HG02885 (cell line): ENCODE data around the gene RORC.

Source experiments
- ATAC-seq: cut with Tn5 transposase; IDR thresholded peaks from one replicate; pipeline ENCODE4 v1.9.1; 2021; ENCODE audit warnings: mild to moderate bottlenecking; ENCODE audit not compliant: unreplicated experiment, poor library complexity

The RORC gene

DNA sequence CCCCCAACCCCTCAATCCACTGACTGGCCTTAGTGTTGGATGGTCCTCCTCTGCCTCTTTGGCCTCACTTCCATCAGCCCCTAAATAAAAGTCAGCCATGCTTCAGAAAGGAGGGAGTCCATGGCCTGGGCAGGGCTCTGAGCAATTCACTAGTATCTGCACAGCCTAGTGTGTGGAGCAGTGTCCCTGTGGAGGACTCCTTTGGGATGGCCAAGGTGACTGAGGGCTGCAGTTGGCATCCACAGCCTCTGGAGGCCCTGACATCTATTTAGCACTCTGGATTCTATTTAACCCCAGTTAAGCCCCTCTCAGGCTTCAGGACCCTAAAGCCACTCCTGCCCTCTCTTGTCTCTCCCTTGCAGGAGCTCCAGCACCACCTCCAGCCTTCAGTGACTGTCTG lies 18.3 kb upstream of the RORC start:
- ATAC-seq = no peak

DNA sequence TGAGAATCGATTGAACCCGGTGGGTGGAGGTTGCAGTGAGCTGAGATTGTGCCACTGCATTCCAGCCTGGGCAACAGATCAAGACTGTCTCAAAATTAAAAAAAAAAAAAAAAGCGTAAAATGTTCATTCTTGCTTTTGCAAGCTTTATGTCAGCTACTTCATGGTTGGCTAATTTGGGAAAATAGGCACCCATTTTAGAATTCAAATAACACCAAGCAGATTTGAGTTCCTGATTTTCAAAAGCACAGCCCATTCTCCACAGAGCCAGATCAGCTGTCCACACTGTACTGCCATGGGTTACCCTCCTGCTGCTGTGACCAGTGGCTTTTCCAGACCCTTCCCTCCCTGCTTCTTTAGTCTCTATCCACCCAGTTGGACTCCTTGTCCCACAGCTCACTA lies 17.5 kb upstream of the RORC start:
- ATAC-seq = no peak

- ATAC-seq = no peak
These were observed 16.4 kb upstream of the RORC start for GRCh38 chr1:151847867-151848596.

DNA sequence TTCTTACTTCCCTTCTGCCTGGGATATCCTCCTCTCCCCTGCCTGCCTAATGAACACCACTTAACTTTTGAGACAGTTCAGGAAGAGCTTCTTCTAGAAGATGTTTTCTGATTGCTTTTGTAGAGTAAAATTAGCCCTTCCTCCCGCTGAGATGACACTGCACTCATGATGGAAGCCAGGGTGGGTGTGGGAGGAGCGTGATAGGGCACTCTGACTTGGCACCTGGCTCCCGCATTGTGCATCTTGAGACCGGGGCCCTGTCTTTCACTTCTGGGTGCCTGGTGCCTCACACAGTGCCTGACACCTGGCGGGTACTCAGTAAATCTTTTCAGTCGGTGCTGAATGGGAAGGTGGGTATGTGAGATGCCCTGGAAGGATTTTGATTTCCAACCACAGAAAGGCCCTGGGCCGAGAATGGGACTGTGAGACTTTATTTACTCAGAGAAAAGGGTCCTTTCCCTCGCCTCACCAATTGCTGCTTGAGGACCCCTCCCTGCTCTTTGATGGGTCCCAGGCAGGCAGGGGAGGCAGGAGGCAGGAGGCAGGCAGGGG lies 15.2 kb upstream of the RORC start:
- ATAC-seq = no peak

DNA sequence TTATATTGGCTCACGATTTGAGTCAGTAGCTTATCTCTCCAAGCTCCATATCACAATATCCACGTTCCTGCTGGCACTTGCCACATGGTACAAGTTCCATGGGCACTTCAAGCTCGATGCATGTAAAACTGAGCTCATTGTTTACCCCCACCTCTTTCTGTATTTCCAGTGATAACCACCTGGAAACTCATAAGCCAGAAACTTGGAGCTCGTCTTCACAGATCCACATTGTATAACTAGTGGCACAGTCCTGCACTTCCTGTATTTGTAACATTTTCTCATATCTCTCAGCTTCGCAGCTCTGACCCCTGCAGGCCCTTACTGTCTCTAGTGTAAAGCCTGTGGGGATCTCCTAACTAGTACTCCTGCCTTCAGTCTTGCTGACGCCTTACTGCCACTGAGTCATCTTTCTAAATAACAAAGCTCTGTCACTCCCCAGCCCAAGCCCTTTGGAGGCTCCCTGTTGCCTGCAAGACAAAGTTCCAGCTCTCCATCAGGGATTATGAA lies 14.5 kb upstream of the RORC start:
- no peak for ATAC-seq

GRCh38 chr1:151843398-151843797 lies 11.8 kb upstream of the RORC start:
- no peak for ATAC-seq

- ATAC-seq = no peak
These were observed 9.5 kb upstream of the RORC start for GRCh38 chr1:151841141-151841540.

DNA sequence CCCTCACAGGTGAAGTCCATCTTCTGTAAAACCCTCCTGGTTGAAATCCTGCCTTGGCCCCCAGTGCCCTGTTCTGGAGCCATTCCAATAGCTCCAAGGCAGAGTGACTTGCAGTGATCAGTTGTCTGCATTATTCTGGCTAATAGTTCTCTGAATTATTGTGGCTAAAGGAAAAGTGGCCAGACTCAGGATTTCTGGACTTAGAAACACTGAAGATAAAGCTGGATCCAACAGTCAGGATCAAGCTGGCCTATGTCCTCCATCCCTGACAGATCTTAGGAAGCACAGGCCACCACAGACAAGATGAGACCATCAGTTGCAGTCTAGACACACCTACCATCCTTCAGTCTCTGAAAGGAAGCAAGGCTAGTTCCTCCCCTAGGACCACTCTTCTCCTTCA lies 8.8 kb upstream of the RORC start:
- ATAC-seq = no peak

DNA sequence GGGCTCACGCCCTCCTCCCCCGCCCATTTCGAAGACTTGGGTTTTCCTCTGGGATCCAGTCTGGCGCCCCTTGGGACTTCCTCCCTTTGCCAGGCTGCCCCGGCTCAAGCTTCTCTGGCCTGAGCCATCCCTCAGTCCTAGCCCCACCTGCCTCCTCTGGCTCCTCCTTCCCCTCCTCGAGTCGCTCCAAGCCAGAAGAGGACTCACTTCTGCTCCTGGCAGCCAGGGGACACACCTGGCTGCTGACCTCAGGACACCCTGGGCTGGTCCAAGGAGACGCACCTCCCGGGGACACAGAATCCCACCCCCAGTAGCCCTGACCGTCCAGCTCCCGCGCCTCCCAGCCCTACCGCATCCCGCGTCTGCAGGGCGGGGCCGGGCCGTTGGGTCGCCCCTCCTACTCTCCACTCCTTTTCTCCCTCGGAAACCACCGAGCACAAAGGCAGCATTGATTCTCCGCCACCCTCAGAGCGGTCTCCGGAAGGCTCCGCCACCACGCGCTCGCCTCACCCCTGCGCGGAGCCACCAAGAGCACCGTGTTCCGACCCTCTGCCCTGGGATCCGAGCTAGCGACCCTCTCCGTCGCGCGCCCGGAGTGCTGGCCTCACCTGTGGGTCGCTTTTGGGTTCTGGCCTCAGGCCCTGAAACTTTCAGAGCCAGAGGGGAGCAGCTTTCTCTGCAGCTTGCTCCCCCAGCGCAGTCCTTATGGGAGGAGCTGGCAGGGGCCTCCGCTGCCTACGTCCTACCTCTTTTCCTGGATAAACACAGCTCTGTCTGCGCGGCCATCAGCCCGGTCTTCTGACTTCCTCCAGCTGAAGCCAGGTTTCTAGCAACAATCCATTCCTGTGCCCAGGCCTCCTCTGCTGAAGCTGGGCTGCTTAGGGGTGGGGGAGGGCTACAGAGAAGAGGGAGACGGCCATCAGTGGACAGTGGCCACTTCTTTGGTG lies 8.1 kb upstream of the RORC start, which contains the start of gene C2CD4D:
Gene C2CD4D, minus strand, starts transcription at position 364 of the 947 bp plus-strand sequence. CDS start 831 bp downstream, outside the sequence.
- ATAC-seq = no peak

- ATAC-seq = no peak
These were observed 7.4 kb upstream of the RORC start for GRCh38 chr1:151839082-151839412.

- ATAC-seq = no peak
These were observed 6.8 kb upstream of the RORC start for GRCh38 chr1:151838222-151839081.

- ATAC-seq = no peak
These were observed 6.3 kb upstream of the RORC start for GRCh38 chr1:151837884-151838221.

GRCh38 chr1:151837197-151837596 lies 5.6 kb upstream of the RORC start:
- ATAC-seq = no peak

GRCh38 chr1:151835596-151835995 lies 4.0 kb upstream of the RORC start:
- ATAC-seq = no peak

- no peak for ATAC-seq
These were observed 2.6 kb upstream of the RORC start for GRCh38 chr1:151834239-151834638.

DNA sequence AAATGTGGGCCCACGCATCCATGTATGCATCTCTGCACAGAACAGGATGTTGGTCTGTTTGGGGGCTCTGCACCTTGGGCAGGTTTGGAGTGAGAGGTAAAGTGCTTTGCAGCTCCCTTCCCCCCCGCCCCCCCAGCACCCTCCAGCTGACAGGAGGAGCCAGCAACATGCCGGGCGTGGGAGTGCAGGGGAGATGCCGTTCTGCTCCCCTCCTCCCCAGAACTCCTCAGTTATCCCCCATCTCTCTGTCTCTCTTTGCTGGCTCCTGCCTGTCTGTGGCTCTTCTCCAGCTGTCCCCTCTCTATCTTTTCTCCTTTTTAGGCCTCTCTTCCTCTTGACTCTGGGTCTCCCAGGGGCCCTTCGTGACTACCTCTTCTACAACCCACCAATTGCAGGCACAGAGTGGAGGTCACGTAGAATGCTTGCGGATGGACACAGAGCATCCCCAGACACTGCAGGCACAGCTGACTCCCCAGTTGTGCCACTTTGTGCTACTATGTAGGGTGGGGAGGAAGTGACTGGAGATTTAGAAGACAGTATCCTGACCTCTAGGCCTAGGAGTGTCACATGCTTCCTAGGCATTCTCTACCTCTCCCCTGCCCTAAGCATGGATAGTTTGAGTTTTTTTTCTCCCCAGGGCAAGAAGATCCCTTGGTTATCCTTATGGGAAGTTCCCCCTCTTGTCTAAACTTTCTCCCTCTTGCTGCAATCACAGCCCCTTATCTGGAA lies 1.7 kb upstream of the RORC start:
- no peak for ATAC-seq

DNA sequence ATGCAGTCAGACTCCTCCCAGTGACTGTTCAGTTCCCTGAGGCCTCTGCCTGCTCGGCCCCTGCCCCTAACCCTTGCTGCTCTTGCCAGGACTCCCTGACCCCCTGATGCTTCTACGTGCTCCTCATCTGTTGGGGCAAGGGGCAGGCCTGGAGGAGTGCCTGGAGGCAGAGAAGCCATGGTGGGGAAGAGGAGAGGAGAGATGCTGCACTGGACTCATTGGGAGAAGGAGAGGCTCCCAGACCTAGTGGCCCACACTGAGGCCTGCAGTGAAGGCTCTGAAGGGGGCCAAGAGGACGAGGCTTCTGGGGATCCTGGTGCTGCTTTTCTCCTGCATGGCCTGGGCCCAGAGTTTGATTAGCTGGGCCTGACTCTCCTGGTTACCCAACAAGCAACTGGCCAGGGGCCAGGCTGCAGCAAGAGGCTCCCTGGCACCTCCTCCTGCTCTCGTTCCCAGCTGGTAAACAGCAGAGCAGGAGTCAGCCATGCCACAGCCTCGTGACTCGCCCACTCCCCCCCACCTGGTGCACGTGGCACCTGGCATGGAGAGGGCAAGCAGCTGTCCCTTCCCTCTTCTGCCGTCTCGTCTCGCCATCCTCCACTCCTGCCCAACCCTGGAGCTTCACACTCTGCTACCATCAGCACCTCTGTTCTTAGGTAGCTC lies 847 bp upstream of the RORC start:
- no peak for ATAC-seq

- ATAC-seq = no peak
These were observed 378 bp downstream of the RORC start for GRCh38 chr1:151831256-151831591.

DNA sequence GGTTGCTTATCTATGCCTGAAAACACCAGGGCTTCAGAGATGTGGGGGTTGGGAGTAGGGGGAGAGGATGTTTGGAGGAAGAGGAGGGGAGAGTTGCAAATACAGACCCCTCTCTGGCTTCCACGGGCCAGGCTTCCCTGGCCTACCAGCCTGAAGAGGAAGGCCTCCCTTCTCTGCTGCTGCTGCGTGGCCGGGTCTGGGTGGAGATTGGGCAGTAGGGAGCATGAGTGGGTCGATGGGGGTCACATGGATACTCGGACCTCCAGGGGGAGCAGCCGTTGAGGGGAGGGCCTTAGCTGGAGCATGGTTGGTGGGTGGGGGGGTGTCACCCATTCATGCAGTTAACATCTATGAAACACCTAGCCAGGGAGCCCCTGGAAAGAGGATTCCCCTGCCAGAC lies 1.5 kb downstream of the RORC start:
- no peak for ATAC-seq
